NCI-H146 treated with DMSO at 0.1 percent for 48 hours (cell line): Measurements from ENCODE around the gene TCP11L2.

Experiments
- DNase-seq: peaks from one replicate; lab custom pipeline; 2025; ENCODE audit not compliant: unreplicated experiment; lab: John Stamatoyannopoulos, UW

Gene TCP11L2

DNA sequence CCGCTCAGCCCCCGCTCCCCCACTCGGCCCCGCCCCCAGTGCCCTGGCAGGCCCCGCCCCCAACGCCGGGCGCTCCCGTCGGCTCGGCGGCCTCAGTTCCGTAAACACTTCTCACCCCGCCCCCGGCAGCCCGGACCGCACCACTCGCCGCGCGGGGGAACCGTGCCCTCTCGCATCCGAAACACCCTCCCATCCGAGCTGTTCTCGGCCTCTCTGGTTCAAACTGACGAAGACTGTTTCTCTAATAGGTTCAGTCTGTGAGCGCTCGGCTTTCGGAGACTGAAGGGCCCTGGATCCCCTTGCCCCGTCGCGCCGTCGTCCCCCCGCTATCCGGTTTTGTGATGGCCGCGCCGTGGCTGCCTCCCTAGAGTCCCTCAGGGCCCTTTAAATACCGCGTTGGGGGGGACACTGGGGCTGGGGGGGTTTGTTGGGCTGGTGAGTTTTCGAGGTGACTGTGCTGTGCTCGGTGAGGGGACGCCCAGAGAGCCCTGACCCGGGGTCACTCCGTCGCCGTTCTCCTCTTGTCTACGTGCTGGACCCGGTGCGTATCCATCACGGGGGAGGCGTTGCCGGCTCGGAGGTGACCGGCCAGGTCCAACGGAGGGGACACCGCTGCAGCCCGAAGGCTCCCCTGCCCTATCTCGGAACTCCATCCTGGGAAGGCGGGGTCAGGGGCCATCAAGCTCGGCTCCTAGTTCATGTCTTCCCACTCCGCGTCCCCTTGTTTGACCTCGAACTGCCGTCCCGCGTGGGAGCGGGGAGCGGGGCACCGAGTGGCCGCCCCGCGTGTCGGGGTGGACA, at the start of gene TCP11L2:
TCP11L2 (plus strand) TSS at position 333 of the 801 bp plus-strand sequence. CDS start 8,343 bp downstream, outside the sequence.
- DNase-seq: peak; percentile 46

DNA sequence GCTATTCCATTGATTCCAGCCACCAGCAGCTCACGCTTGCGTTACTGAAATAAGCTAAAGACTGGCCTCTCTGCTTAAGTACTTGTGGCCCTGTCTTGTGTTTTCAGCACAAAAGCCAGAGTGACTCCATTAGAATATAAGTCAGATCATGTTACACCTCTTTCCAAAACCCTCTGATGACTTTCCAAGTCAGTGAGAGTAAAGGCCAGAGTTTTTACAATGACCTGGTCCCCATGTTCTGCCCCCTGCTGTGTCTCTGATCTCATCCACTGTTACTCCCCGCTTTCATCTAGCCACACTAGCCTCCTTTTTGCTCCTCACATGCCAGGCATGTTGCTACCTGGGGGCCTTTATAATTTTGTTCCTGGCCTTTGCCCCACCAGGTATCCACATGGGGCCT, 47.8 kb upstream of the TCP11L2 start:
- no peak for DNase-seq

DNA sequence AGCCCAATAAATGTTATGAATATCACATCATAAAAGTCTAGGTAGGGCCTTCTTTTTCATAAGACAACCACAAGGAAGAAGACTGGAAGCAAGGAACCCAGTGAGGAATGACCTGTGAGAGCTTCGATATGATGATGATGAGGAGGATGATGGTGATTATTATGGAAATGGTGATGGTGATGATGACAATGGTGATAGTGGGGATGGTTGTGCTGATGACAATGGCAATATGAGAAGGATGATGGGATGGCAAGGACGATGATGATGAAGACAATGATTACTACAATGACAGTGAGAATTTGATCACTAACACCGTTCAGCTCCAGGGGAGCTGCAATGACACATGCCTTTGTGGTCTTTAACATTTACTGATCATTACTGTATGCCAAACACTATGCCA, 47.0 kb upstream of the TCP11L2 start:
- no peak for DNase-seq

DNA sequence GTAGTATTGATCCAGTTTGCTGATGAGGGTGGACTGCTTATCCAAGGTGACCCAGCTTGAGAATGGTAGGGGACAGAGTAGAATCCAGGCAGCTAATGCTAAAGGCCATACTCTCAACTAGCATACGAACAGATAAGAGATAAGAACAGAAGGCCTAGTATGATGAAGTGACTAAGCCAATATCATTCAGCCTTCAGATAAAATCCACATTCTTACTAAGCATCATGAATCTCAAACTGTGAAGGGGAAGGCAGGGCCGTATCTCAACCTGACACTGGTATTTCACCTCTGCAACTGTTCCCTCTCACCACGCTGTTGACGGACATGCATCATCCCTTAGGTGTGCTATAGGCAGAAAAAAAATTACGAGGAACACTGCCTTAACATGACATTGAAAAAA, 46.6 kb upstream of the TCP11L2 start:
- no peak for DNase-seq

DNA sequence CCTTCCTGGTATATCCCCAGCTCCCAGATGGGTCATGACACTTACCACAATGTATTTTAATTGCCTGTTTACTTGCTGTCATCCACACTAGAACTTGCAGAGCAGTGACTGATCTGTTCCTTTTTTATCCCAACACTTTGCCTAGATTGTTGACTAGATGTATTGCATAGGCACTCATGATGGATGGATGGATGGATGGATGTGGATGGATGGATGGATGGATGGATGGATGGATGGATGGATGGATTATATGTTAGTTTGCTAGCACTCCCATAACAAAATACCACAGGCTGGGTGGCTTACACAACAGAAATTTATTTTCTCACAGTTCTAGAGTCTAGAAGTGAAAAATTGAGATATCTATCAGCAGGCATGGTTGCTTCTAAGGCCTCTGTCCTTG, 46.0 kb upstream of the TCP11L2 start:
- no peak for DNase-seq

DNA sequence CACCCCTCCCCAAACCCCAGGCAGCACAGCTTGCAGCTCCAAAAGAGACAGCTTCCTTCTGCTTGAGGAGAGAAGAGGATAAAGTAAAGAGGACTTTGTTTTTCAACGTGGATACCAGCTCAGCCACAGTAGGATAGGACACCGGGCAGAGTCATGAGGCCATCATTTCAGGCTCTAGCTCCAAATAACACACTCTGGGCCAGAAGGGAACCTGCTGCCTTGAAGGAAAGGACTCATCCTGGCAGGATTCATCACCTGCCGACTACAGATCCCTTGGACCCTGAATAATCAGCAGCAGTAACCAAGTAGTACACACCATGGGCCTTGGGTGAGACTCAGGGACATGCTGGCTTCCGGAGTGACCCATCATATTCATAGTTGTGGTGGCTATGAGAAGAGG, 44.3 kb upstream of the TCP11L2 start:
- no peak for DNase-seq

DNA sequence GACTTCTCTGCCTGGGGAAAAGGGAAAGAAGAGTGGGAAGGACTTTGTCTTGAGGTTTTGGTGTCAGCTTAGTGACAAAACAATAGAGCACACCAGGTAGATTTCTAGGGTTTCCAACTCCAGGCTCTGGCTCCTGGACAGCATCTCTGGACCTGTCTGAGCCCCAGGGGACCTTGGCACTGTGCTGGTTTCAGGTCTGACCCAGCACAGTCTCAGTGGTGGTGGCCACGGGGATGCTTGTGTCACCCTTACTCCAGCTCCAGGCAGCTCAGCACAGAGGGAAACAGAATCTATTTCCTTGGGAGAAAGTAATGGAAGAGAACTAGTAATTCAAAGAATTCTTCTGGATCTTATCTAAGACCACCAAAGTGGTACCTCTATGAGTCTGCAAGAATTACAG, 43.6 kb upstream of the TCP11L2 start:
- DNase-seq: no peak

DNA sequence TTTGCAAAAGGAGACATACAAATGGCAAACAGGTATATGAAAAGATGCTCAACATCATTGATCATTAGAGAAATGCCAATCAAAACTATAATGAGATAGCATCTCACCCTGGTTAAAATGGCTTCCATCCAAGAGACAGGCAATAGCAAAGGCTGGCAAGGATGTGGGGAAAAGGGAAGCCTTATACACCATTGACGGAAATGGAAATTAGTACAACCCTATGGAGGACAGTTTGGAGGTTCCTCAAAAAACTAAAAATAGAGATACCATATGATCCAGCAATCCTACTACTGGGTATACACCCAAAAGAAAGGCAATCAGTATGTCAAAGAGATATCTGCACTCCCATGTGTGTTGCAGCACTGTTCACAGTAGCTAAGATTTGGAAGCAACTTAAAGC, 37.4 kb upstream of the TCP11L2 start:
- DNase-seq: no peak

DNA sequence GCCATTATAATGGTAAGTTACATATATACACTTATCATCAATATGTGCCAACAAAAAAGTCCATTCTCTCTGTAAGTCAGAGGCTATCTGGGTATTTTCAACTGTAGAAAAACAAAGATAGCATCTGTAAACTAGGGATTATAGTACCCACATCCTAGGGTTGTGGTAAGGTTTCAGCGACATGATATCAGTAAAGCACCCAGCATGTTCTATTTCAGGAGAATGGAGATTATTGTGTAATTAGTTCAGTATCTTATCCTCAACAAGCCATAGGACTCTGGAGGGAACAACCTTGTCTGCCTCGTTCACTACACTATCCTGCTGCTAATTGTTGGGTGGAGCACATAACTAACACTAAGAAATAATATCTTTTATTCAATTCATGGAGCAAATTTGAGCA, 35.0 kb upstream of the TCP11L2 start:
- DNase-seq: no peak

DNA sequence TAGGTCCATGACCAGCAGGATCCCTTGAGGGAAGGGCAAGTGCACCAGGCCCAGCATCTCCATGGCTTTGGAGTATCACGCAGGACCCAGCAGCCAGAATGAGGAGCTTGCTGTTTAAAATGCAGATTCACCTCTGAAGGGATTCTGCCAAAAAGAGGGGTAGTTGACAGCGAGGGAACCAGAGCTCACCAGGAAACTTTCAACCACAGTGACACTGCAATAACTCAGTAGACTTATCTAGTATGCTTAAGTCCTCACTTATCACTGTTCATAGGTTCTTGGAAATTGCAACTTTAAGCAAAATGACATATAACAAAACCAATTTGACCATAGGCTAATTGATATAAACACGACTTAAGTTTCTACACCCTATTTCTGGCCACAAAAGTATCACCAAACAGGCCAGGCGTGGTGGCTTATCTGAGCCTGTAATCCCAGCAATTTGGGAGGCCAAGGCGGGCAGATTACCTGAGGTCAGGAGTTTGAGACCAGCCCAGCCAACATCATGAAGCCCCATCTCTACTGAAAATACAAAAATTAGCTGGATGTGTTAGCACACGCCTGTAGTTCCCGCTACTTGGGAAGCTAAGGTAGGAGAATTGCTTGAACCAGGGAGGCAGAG, 33.3 kb upstream of the TCP11L2 start:
- DNase-seq: no peak

DNA sequence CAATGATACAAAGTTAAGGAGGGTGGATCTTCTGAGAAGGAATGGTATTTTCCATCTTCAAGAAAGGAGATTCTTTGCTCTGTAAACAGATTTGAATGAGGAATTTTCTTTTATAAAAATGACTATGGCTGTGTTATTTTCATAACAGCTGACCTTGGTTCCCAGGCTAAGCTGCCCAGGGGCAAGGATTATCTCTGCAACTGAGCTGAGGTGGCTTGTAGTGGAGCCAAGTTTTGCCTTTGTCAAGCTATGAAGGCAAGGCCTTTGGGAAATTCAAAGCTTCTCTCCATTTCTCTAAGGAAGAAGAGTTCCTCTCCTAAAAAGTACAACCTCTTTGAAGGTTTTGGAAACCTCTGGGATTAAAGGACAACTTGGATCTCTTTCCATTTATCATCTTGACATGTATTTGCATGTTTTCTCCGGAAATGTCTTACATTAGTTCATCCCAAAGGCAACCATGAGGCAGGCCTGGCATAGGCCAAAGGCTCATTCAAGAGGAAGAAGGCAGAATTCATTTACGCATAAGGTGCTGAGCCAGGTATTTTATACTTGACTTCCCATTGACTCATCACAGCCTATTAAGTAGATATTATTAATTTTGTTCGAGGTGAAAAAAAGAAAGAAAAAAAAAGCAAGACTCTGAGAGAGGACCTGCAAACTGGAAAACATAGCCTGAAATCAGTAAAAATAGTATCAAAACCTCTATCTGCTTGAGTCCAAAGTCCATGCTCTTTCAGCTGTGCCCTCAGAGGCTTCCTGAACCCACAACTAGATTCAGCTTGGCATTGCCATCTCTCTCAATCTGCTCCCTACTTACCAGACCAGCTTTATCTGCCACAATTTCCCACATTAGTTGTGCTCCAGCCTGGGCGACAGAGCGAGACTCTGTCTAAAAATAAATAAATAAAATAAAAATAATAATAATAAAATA, 30.7 kb upstream of the TCP11L2 start:
- no peak for DNase-seq

DNA sequence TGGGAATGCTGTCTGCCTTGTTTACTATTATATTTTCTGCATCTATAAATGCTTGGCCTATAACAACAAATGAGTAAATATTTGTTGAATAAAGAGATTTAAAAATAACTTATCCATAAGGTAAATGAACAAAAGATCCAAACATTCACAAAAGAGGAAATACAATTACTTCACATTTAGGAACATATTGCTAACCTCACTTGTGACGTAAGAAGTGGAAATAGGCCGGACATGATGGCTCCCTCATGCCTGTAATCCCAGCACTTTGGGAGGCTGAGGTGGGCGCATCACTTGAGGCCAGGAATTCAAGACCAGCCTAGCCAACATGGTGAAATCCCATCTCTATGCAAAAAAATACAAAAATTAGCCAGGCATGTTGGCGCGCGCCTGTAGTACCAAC, 29.0 kb upstream of the TCP11L2 start:
- no peak for DNase-seq

DNA sequence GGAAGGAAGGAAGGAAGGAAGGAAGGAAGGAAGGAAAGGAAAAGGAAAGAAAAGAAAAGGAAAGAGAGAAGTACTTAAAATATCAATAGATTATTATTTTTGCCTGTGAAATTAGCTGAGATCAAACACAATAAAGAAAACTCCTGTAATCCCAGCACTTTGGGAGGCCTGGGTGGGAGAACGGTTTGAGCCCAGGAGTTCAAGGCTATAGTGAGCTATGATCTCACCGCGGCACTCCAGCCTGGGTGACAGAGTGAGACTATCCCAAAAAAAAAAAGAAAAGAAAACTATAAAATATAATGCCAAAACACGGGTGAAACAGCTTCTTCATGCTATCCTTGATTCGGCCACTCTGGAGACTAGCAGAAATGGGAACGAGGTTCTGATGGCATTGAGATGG, 28.5 kb upstream of the TCP11L2 start:
- no peak for DNase-seq

DNA sequence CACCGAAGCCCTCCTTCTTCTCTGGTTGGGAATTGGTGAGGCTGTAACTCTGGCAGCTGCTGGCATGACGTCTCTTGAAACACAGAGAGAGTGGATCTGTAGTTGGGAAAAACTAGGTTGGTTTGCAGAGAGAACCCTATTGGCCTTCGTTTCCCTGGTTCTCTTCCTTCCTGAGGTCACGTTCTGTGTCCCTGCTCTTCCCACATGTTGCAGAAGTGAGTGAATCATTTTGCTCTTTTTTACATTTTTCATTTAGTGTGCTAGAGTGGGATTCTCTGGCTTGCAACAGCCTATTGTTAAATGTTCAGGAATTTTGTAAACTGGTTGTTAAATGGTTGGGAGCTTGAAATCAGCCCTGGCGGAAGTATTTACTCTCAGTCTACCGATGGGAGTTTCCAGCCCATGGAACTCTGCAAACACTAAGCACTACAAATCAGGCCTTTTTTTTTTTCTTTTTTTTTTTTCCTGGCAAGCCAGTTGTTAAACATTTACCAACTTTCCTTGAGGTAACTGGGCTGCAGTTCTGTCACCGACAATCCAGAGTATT, 27.9 kb upstream of the TCP11L2 start:
- no peak for DNase-seq

DNA sequence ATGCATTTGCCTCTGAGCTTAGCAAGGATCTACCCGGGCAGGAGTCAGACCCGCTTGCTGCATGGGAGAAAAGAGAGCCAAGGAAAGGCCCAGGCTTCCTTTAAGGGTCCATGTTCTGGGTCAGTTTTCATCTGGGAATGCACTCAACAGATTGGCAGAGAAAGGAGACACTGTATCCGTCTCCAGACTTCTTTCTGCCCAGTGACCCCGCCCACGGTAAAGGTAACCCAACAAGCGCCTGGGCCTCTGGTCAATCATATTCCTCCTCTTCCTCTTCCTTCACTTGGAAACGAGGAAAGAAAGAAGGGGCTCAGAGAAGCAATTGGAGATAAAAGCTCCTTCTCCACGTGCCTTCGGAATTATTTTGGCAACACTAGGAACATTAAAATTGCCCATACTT, 27.1 kb upstream of the TCP11L2 start:
- no peak for DNase-seq

DNA sequence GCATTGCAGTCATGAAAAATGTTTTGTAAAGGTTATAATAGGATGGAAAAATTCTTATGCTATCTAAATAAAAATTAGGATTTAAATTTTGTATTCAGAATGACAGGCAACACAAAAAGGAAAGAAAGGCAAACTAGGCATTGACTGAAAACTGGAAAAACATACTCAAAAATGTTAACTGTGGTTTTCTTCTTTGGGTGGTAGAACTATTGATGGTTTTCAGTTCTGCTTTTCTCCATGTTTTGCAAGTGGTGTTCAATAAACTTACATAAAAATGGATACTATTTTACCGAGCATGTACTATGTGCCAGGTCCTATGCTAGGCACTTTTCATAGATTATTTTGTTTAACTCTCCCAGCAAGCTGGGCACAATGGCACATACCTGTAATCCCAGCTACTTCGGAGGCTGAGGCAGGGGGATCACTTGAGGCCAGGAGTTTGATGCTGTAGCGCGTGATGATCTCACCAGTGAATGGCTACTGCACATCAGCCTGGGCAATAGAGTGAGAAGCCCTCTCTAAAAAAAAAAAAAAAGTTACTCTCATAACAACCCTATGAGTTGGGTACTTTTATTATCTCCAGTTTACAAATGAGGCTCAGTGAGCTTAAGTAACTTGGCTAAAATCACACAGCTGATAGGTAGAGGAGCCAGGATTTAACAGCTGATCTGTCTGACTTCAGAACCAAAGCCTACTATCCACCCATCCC, 26.3 kb upstream of the TCP11L2 start:
- DNase-seq: no peak

DNA sequence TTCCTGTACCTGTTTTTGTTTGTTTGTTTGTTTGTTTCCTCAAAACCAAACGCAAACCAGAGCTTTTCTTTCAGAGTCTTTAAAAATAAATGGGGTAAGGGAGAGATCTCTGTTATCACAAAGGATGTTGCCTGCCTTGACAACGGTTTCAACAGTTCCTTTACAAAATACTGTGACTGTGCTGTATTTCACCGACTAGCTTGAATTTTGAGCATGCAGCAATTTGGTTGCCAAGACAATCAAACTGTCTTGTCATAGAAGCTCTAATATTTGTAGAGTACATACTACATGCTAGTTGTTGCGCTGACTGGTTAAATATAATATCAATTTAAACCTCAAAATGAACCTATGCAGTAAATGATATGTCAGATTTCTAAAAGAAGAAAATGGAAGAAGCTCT, 22.4 kb upstream of the TCP11L2 start:
- no peak for DNase-seq

DNA sequence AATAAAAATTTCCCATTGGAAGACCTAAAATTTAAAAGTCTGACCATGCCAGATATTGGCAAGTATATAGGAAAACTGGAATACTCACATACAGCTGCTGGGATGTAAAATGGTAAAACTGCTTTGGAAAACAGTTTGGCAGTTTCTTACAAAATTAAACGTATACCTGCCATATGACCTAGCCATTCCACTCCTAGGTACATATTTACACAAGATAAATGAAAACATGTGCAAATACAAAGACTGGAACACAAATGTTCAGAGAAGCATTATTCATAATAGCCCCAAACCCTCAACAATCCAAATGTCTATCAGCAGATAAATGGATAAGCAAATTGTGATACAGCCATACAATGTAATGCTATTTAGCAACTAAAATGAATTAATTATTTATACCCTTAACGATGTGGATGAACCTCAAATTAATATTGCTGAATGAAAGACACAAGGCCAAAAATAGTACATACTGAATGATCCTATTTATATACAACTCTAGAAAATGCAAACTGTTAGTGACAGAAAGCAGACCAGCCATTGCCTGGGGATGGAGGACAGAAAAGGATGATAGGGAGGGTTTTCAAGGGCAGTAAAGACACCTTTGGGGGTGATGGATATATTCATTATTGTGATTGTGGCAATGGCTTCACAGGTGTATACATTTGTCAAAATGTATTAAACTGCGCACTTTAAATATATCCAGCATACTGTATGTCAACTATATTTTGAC, 21.3 kb upstream of the TCP11L2 start:
- DNase-seq: peak; percentile 14

DNA sequence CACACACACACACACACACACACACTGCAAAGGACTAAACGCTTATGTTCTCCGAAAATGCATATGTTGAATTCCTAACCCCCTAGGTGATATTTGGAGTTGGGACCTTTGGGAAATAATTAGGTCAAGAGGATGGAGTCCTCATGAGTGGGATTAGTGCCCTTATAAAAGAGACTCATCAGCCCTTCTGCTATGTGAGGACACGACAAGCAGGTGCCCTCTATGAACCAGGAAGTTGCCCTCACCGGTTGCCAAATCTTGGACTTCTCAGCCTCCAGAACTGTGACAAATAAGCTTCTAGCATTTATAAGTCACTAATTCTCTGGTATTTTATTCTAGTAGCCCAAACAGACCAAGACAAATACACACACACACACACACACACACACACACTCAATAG, 20.7 kb upstream of the TCP11L2 start:
- DNase-seq: no peak

DNA sequence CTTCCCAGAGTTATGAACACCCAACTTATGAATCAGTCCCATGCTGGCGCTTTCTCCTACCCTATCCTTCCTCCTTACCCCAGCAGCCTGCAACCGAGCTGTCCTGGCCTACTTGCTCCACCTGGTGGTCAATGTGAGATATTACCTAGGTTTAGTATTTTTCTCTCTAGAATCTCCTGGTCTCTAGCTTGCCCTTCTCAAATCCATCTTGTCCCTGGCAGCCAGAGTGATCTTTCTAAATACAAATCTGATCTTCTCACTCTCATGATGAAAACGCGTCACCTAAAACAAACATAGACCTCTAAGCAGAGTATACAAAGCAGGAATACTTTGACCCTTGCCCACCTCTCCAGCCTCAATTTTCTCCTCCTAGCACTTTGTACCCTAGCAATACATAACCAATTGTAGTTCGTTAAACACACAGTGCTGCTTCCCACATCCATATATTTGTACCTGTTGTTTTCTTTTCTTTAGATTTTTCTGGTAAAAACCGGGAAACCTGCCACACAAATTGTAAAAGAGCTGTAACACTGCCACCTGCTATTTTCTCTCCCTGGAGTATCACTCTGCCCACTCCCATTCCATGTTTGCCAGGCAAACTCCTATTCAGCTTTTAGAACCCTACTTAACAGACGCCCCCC, 20.0 kb upstream of the TCP11L2 start:
- peak; percentile 3 for DNase-seq
